ENCODE results near the gene ADCK1. TPM values are rescaled to one million over a fixed set of nuclear protein-coding genes. Genes with fewer than 3 reads are reported as not detected.

The ADCK1 gene
- total RNA-seq, 4 donors from 2014 or later = 7.8 to 22.3 (median 12.6) TPM

- Histone ChIP-seq H3K9me3 (no peaks in the 10 kb centered on the region), H3K27me3 (no peaks in the 10 kb centered on the region), H3K4me3 (no peak overlapping the region), H3K36me3 (peaks cover 0 to 18% (median 8%) of the 10 kb centered on the region in 4 donors), H3K4me1 (no peaks in the 10 kb centered on the region), H3K27ac (no peak overlapping the region)
- in situ Hi-C loops (cut with MboI; ENCODE audit: low pct_ligation_motif_present in 1 of 4, low pct_unique_long_range_greater_than_20kb in 1 of 4, low sequenced_read_pairs in 3 of 4) = no loop called here
- no peak for TF ChIP-seq EP300 (IDR thresholded peaks at IDR 0.05; ENCODE audit: low read depth)
- TF ChIP-seq CTCF (IDR thresholded peaks at IDR 0.05) = no peak
- no peak for TF ChIP-seq POLR2AphosphoS5 (IDR thresholded peaks at IDR 0.05)
- no peak for TF ChIP-seq POLR2A (IDR thresholded peaks at IDR 0.05)
- WGBS, 2 donors (ENCODE audit: low coverage in 1 of 2) = 93 to 96% methylated on average over 8 to 14 of the region's 14 CpGs
- intact Hi-C loops (cut with DNase I; ENCODE audit: low total_unique reads) = no loop called here
- no peak for DNase-seq
These were observed 131.5 kb downstream of the ADCK1 start for GRCh38 chr14:77931441-77931840.

DNA sequence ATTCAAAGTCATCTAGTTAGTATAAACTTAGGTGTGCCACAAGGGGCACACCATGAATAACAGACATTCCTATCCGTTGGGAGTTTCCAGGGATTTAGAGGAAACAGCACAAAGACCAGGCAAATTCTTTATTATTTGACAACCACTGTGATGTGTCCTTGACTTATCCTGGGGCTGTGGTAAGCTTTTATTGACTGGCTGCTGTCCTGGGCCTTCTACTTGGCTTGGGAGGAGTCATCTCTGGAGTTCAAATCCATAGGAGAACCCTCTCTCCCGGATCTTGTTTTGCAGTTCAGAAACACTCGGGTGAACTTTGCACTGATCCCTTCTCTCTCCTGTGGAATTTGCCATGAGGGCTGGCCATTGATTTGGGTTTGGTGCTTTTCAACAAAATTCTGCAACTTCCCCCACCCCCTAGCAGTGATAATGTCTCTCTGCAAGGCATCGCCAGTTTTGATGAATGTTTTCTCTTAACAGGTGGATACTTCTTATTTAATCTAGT lies 136.3 kb downstream of the ADCK1 start:
- TF ChIP-seq CTCF (IDR thresholded peaks at IDR 0.05) = no peak
- no peak for TF ChIP-seq EP300 (IDR thresholded peaks at IDR 0.05; ENCODE audit: low read depth)
- no peak for TF ChIP-seq POLR2A (IDR thresholded peaks at IDR 0.05)
- no peak for TF ChIP-seq POLR2AphosphoS5 (IDR thresholded peaks at IDR 0.05)
- no peak overlapping the region for H3K27ac ChIP-seq
- no peak overlapping the region for H3K4me3 ChIP-seq
- in situ Hi-C loops (cut with MboI; ENCODE audit: low pct_ligation_motif_present in 1 of 4, low pct_unique_long_range_greater_than_20kb in 1 of 4, low sequenced_read_pairs in 3 of 4) (no loop called here), intact Hi-C loops (cut with DNase I; ENCODE audit: low total_unique reads) (no loop called here)
- H3K4me1 ChIP-seq = no peaks in the 10 kb centered on the region
- 94% methylated on average over 4 of the region's 4 CpGs; no CpG with 5 or more reads in 1 of the 2 donors for WGBS, 2 donors (ENCODE audit: low coverage in 1 of 2)
- H3K27me3 ChIP-seq = no peaks in the 10 kb centered on the region
- H3K9me3 ChIP-seq = no peaks in the 10 kb centered on the region
- no peak for DNase-seq
- H3K36me3 ChIP-seq = peaks cover 0 to 18% (median 8%) of the 10 kb centered on the region in 4 donors

DNA sequence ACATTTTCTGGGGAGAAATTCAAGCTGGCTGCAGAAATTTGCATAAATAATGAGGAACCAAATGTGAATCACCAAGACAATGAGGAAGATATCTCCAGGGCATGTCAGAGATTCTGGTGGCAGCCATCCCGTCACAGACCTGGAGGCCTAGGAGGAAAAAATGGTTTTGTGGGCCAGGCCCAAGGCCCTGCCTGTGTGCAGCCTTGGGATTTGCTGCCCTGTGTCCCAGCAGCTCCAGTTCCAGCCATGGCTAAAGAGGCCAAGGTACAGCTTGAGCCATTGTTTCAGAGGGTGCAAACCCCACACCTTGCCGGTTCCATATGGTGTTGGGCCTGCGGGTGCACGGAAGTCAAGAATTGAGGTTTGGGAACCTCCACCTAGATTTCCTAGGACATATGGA lies 147.5 kb downstream of the ADCK1 start:
- H3K27ac ChIP-seq = no peak overlapping the region
- WGBS, 2 donors (ENCODE audit: low coverage in 1 of 2) = 72 to 80% methylated on average over 1 to 4 of the region's 4 CpGs
- in situ Hi-C loops (cut with MboI; ENCODE audit: low pct_ligation_motif_present in 1 of 4, low pct_unique_long_range_greater_than_20kb in 1 of 4, low sequenced_read_pairs in 3 of 4) = no loop called here
- H3K36me3 ChIP-seq = no peaks in the 10 kb centered on the region
- no peak for TF ChIP-seq POLR2AphosphoS5 (IDR thresholded peaks at IDR 0.05)
- TF ChIP-seq EP300 (IDR thresholded peaks at IDR 0.05; ENCODE audit: low read depth) = no peak
- TF ChIP-seq CTCF (IDR thresholded peaks at IDR 0.05) = no peak
- TF ChIP-seq POLR2A (IDR thresholded peaks at IDR 0.05) = no peak
- no peaks in the 10 kb centered on the region for H3K4me1 ChIP-seq
- DNase-seq = no peak
- no peaks in the 10 kb centered on the region for H3K27me3 ChIP-seq
- H3K9me3 ChIP-seq = no peaks in the 10 kb centered on the region
- intact Hi-C loops (cut with DNase I; ENCODE audit: low total_unique reads) = no loop called here
- no peak overlapping the region for H3K4me3 ChIP-seq

GRCh38 chr14:77950371-77951063 lies 150.6 kb downstream of the ADCK1 start:
- no peaks in the 10 kb centered on the region for H3K36me3 ChIP-seq
- H3K4me1 ChIP-seq = no peaks in the 10 kb centered on the region
- H3K4me3 ChIP-seq = no peak overlapping the region
- intact Hi-C loops (cut with DNase I; ENCODE audit: low total_unique reads) (no loop called here), in situ Hi-C loops (cut with MboI; ENCODE audit: low pct_ligation_motif_present in 1 of 4, low pct_unique_long_range_greater_than_20kb in 1 of 4, low sequenced_read_pairs in 3 of 4) (no loop called here)
- TF ChIP-seq POLR2A (IDR thresholded peaks at IDR 0.05) (no peak), CTCF (IDR thresholded peaks at IDR 0.05) (no peak), POLR2AphosphoS5 (IDR thresholded peaks at IDR 0.05) (no peak), EP300 (IDR thresholded peaks at IDR 0.05; ENCODE audit: low read depth) (no peak)
- 70 to 100% methylated on average over 1 to 5 of the region's 5 CpGs for WGBS, 2 donors (ENCODE audit: low coverage in 1 of 2)
- H3K27ac ChIP-seq = no peak overlapping the region
- DNase-seq = no peak
- no peaks in the 10 kb centered on the region for H3K27me3 ChIP-seq
- H3K9me3 ChIP-seq = no peaks in the 10 kb centered on the region

Measured in transverse colon (tissue), 4 donors.